CD14-positive monocyte (primary cell): Measurements from ENCODE around the gene IL36A. TPM values are rescaled to one million over a fixed set of nuclear protein-coding genes. Genes with fewer than 3 reads are reported as not detected.

Experiments
- DNase-seq, 3 donors: peaks; one replicate each; pipeline ENCODE4 v3.0.0-alpha.2; 2011 to 2022
- H2AFZ ChIP-seq: 2 replicates; pipeline ENCODE4 v1.6.0; 2012; ENCODE audit warnings: mild to moderate bottlenecking, low read depth, low read length, inconsistent platforms; ENCODE audit not compliant: insufficient read depth, poor library complexity, severe bottlenecking
- H3K27ac ChIP-seq, 2 donors: 1 replicate in 1 of 2; 2 replicates in 1 of 2; pipeline ENCODE4 v1.5.1; 2012 to 2013; ENCODE audit warnings: low read length in 2 of 2, control low read depth in 1 of 2, inconsistent platforms in 1 of 2, low read depth in 1 of 2, mild to moderate bottlenecking in 1 of 2
- H3K27me3 ChIP-seq, 2 donors: one replicate each; pipeline versions ENCODE4 v1.6.0 to v1.6.1; 2011 to 2013; ENCODE audit warnings: low read length in 2 of 2; ENCODE audit not compliant: control insufficient read depth in 2 of 2, insufficient read depth in 2 of 2
- H3K36me3 ChIP-seq, 2 donors: replicated peaks in 1 of 2; 1 replicate in 1 of 2; 2 replicates in 1 of 2; pipeline versions ENCODE4 v1.5.1 to v1.6.1; 2012 to 2013; ENCODE audit warnings: low read length in 2 of 2, control low read depth in 1 of 2, inconsistent platforms in 1 of 2, mild to moderate bottlenecking in 1 of 2; ENCODE audit not compliant: insufficient read depth in 2 of 2, control insufficient read depth in 1 of 2
- H3K4me1 ChIP-seq, 2 donors: 1 replicate in 1 of 2; 2 replicates in 1 of 2; pipeline versions ENCODE4 v1.5.1 to v1.6.1; 2012 to 2013; ENCODE audit warnings: low read length in 2 of 2, control low read depth in 1 of 2, inconsistent platforms in 1 of 2, mild to moderate bottlenecking in 1 of 2, moderate library complexity in 1 of 2; ENCODE audit not compliant: insufficient read depth in 2 of 2, control insufficient read depth in 1 of 2
- H3K4me2 ChIP-seq: replicated peaks from 2 replicates; pipeline ENCODE3; 2012; ENCODE audit warnings: low read length, moderate library complexity, mild to moderate bottlenecking; ENCODE audit not compliant: poor library complexity, severe bottlenecking; ENCODE audit errors: extremely low read depth
- H3K4me3 ChIP-seq, 3 experiments: fragments of 200-600 bp in 1 of 3; sonication (generic) in 1 of 3; replicated peaks in 1 of 3; 1 replicate in 2 of 3; 2 replicates in 1 of 3; pipeline ENCODE4 v1.5.1; 2011 to 2013; ENCODE audit warnings: low read length in 3 of 3, mild to moderate bottlenecking in 3 of 3, control low read depth in 2 of 3, low read depth in 2 of 3, inconsistent platforms in 1 of 3, moderate library complexity in 1 of 3
- H3K79me2 ChIP-seq: 2 replicates; pipeline ENCODE4 v1.6.0; 2012; ENCODE audit warnings: mild to moderate bottlenecking, control low read depth, inconsistent platforms, low read length, moderate library complexity; ENCODE audit not compliant: insufficient read depth
- H3K9ac ChIP-seq: 2 replicates; pipeline ENCODE4 v1.6.0; 2017; ENCODE audit warnings: low read length, mild to moderate bottlenecking; ENCODE audit not compliant: insufficient read depth, poor library complexity, severe bottlenecking
- H3K9me3 ChIP-seq, 2 donors: replicated peaks in 1 of 2; 1 replicate in 1 of 2; 2 replicates in 1 of 2; pipeline versions ENCODE4 v1.5.1 to v1.6.1; 2012 to 2013; ENCODE audit warnings: low read length in 2 of 2, control low read depth in 1 of 2; ENCODE audit not compliant: control insufficient read depth in 1 of 2, insufficient read depth in 1 of 2
- H4K20me1 ChIP-seq: 2 replicates; pipeline ENCODE4 v1.6.0; 2012; ENCODE audit warnings: mild to moderate bottlenecking, low read length, control low read depth, moderate library complexity; ENCODE audit not compliant: insufficient read depth
- H3K27ac Mint-ChIP-seq, 7 donors: one replicate each; pipeline ENCODE4 v1.8.0; 2020; ENCODE audit warnings: mild to moderate bottlenecking in 7 of 7, mixed read lengths in 7 of 7, moderate library complexity in 6 of 7, inconsistent platforms in 2 of 7
- H3K27me3 Mint-ChIP-seq, 3 donors: one replicate each; pipeline ENCODE4 v1.8.0; 2021 to 2022; ENCODE audit warnings: low read depth in 3 of 3, mild to moderate bottlenecking in 3 of 3, mixed read lengths in 3 of 3, moderate library complexity in 3 of 3, inconsistent platforms in 1 of 3
- H3K36me3 Mint-ChIP-seq, 2 donors: one replicate each; pipeline ENCODE4 v1.8.0; 2020; ENCODE audit warnings: mixed read lengths in 2 of 2, inconsistent platforms in 1 of 2, mild to moderate bottlenecking in 1 of 2
- H3K4me1 Mint-ChIP-seq: one replicate; pipeline ENCODE4 v1.8.0; 2020; ENCODE audit warnings: mild to moderate bottlenecking, mixed read lengths
- H3K4me3 Mint-ChIP-seq, 2 donors: one replicate each; pipeline ENCODE4 v1.8.0; 2020; ENCODE audit warnings: mild to moderate bottlenecking in 2 of 2, mixed read lengths in 2 of 2, moderate library complexity in 1 of 2
- H3K9me3 Mint-ChIP-seq, 7 donors: one replicate each; pipeline ENCODE4 v1.8.0; 2020 to 2022; ENCODE audit warnings: mixed read lengths in 7 of 7, mild to moderate bottlenecking in 6 of 7, moderate library complexity in 6 of 7, inconsistent platforms in 2 of 7
- CTCF ChIP-seq: fragments of 200-600 bp; IDR thresholded peaks from one replicate; pipeline ENCODE4 v1.8.0; 2022; ENCODE audit warnings: antibody characterized with exemption, mild to moderate bottlenecking
- WGBS: methylation state at CpG from one replicate; pipeline ENCODE4 v1.1.5; 2013; ENCODE audit warnings: missing lambda C conversion rate; ENCODE audit not compliant: insufficient coverage; 5-methylcytosine and 5-hydroxymethylcytosine counted together
- intact Hi-C, 2 donors: fragments of 100-400 bp; cut with micrococcal nuclease; formaldehyde crosslinking; loops; one replicate each; pipeline versions ENCODE4 v1.15.0 to v1.15.1; 2023
- polyA plus RNA-seq, 3 donors: library from polyadenylated mRNA; depleted of rRNA in 1 of 3; unstranded in 2 of 3; stranded (reverse) in 1 of 3; fragments of 300-500 nt in 2 of 3; fragments of >200 nt in 1 of 3; fragmentation: Illumina TruSeq in 2 of 3; gene quantifications; 1 replicate in 2 of 3; 2 replicates in 1 of 3; pipeline ENCODE4 v1.2.3, GENCODE V29; 2012 to 2021

IL36A gene
- polyA plus RNA-seq, 3 donors = not detected

GRCh38 chr2:112994648-112995047, 10.6 kb upstream of the IL36A start:
- no peak overlapping the region for H3K4me2 ChIP-seq
- 78% methylated on average over 1 of the region's 2 CpGs for WGBS
- TF ChIP-seq CTCF = no peak
- intact Hi-C loops = no loop called here
- Mint-ChIP-seq H3K27me3 (peaks cover 2 to 7% (median 4%) of the 10 kb centered on the region in 3 donors), H3K4me1 (no peaks in the 10 kb centered on the region), H3K9me3 (peaks cover 14 to 37% (median 31%) of the 10 kb centered on the region in 7 donors), H3K36me3 (no peaks in the 10 kb centered on the region), H3K27ac (no peak overlapping the region), H3K4me3 (no peak overlapping the region)
- H2AFZ ChIP-seq = no peak overlapping the region
- H3K4me1 ChIP-seq = no peaks in the 10 kb centered on the region
- no peaks in the 10 kb centered on the region for H3K79me2 ChIP-seq
- H3K4me3 ChIP-seq = no peak overlapping the region
- H3K27ac ChIP-seq = no peak overlapping the region
- H3K9ac ChIP-seq = no peak overlapping the region
- no peaks in the 10 kb centered on the region for H3K27me3 ChIP-seq
- no peaks in the 10 kb centered on the region for H4K20me1 ChIP-seq
- H3K9me3 ChIP-seq = peaks cover 15 to 23% of the 10 kb centered on the region in 2 donors
- no peak for DNase-seq
- H3K36me3 ChIP-seq = no peaks in the 10 kb centered on the region

- TF ChIP-seq CTCF = no peak
- no peak for DNase-seq
- H3K36me3 Mint-ChIP-seq = no peaks in the 10 kb centered on the region
- Histone ChIP-seq H3K27ac (no peak overlapping the region), H3K4me1 (no peaks in the 10 kb centered on the region), H4K20me1 (no peaks in the 10 kb centered on the region), H3K4me3 (no peak overlapping the region), H3K36me3 (no peaks in the 10 kb centered on the region), H3K27me3 (no peaks in the 10 kb centered on the region), H3K9ac (no peak overlapping the region), H3K9me3 (peaks cover 18 to 27% of the 10 kb centered on the region in 2 donors), H2AFZ (no peak overlapping the region), H3K79me2 (no peaks in the 10 kb centered on the region), H3K4me2 (no peak overlapping the region)
- no peaks in the 10 kb centered on the region for H3K4me1 Mint-ChIP-seq
- H3K27me3 Mint-ChIP-seq = peaks cover 3 to 4% (median 4%) of the 10 kb centered on the region in 3 donors
- H3K27ac Mint-ChIP-seq = no peak overlapping the region
- peaks cover 12 to 41% (median 34%) of the 10 kb centered on the region in 7 donors for H3K9me3 Mint-ChIP-seq
- no peak overlapping the region for H3K4me3 Mint-ChIP-seq
- WGBS = 100% methylated on average over 3 of the region's 14 CpGs
- intact Hi-C loops = no loop called here
Observed at GRCh38 chr2:112995346-112995920, 9.8 kb upstream of the IL36A start.
